Esophagus mucosa (tissue), 1 donor: ENCODE data around the gene PPP4R3B. TPM values are rescaled to one million over a fixed set of nuclear protein-coding genes. Genes with fewer than 3 reads are reported as not detected.
"Not testable (repeated sequence)": the region's sequence is repeated elsewhere in the genome, so short reads cannot be mapped to it uniquely, and the experiment has no call there.

Source experiments
- ATAC-seq: fragments of 200-7000 bp; cut with Tn5 transposase; one replicate; pipeline ENCODE4 v1.9.1; 2020
- total RNA-seq: library from RNA; stranded (reverse); gene quantifications from one replicate; pipeline ENCODE4 v1.2.4, GENCODE V29; 2023
- donor health status: DM: yes; HTN: yes; CAD: no.

Gene PPP4R3B
- 42.8 TPM for total RNA-seq

GRCh38 chr2:55617175-55618024 is at the start of gene PPP4R3B:
Gene PPP4R3B (minus strand): TSS chr2:55617622. CDS start chr2:55617285, 337 bp downstream.
- peak; percentile 98 for ATAC-seq

GRCh38 chr2:55653255-55653654 is 35.8 kb upstream of the PPP4R3B start:
- no peak for ATAC-seq

- no peak for ATAC-seq
These were observed 31.8 kb upstream of the PPP4R3B start for GRCh38 chr2:55649211-55649610.

- ATAC-seq, result no peak
These were observed 19.4 kb upstream of the PPP4R3B start for GRCh38 chr2:55636831-55637230.

GRCh38 chr2:55628931-55629330 is 11.5 kb upstream of the PPP4R3B start:
- no peak for ATAC-seq

GRCh38 chr2:55627915-55628314 is 10.5 kb upstream of the PPP4R3B start:
- ATAC-seq, result no peak

GRCh38 chr2:55621802-55622201 is 4.4 kb upstream of the PPP4R3B start:
- ATAC-seq, result no peak

GRCh38 chr2:55620123-55620779 is 2.8 kb upstream of the PPP4R3B start:
- ATAC-seq, result no peak

- peak; percentile 30 for ATAC-seq
These were observed 1.0 kb upstream of the PPP4R3B start for GRCh38 chr2:55618275-55619055.

GRCh38 chr2:55618025-55618274 is 528 bp upstream of the PPP4R3B start:
- no peak for ATAC-seq

- peak; percentile 20 for ATAC-seq
These were observed 759 bp downstream of the PPP4R3B start for GRCh38 chr2:55616551-55617174.

GRCh38 chr2:55611997-55612396 is 5.4 kb downstream of the PPP4R3B start:
- no peak for ATAC-seq

GRCh38 chr2:55610954-55611743 is 6.3 kb downstream of the PPP4R3B start:
- ATAC-seq, result no peak

- no peak for ATAC-seq
These were observed 7.4 kb downstream of the PPP4R3B start for GRCh38 chr2:55609938-55610578.

- ATAC-seq, result no peak
These were observed 8.1 kb downstream of the PPP4R3B start for GRCh38 chr2:55609193-55609794.

- no peak for ATAC-seq
These were observed 9.7 kb downstream of the PPP4R3B start for GRCh38 chr2:55607717-55608116.

GRCh38 chr2:55604027-55604565 is 13.3 kb downstream of the PPP4R3B start:
- ATAC-seq, result no peak

GRCh38 chr2:55601849-55602248 is 15.6 kb downstream of the PPP4R3B start:
- no peak for ATAC-seq

GRCh38 chr2:55598056-55598795 is 19.2 kb downstream of the PPP4R3B start:
- no peak for ATAC-seq

GRCh38 chr2:55596795-55597194 is 20.6 kb downstream of the PPP4R3B start:
- ATAC-seq, result not testable (repeated sequence)
